Measurements from ENCODE around the gene PRLR. TPM values are rescaled to one million over a fixed set of nuclear protein-coding genes. Genes with fewer than 3 reads are reported as not detected.

The PRLR gene
- total RNA-seq, 1 donor from 2014 or later = 0.93 TPM

- peaks cover 6% of the 10 kb centered on the region for H3K4me1 Mint-ChIP-seq (ENCODE audit: low read depth, unreplicated experiment)
- Histone ChIP-seq H3K27ac (ENCODE audit: low read depth, low read length) (no peak overlapping the region), H3K27me3 (ENCODE audit: insufficient read depth, low read length) (peaks cover 22% of the 10 kb centered on the region), H4K20me1 (ENCODE audit: insufficient read depth, low read length) (no peaks in the 10 kb centered on the region), H3K79me2 (ENCODE audit: insufficient read depth, low read length) (no peaks in the 10 kb centered on the region), H3K9ac (ENCODE audit: low read length) (no peak overlapping the region), H3K4me1 (ENCODE audit: insufficient read depth, low read length) (peaks cover 9% of the 10 kb centered on the region), H3K9me3 (ENCODE audit: insufficient read depth, low read depth, low read length) (no peaks in the 10 kb centered on the region), H3K36me3 (ENCODE audit: insufficient read depth, low read length) (no peaks in the 10 kb centered on the region), H3K4me3 (ENCODE audit: insufficient read depth, low read depth, low read length) (no peak overlapping the region), H3K4me2 (ENCODE audit: low read length) (no peak overlapping the region), H2AFZ (ENCODE audit: low read depth, low read length) (no peak overlapping the region)
- H3K27ac Mint-ChIP-seq (ENCODE audit: unreplicated experiment) = no peak overlapping the region
- FAIRE-seq (no peak), DNase-seq (ENCODE audit: low read depth) (no peak)
- no peak for TF ChIP-seq CTCF (IDR thresholded peaks at IDR 0.05; ENCODE audit: insufficient read depth, low read depth, low read length)
- no peak for TF ChIP-seq EZH2 (IDR thresholded peaks at IDR 0.05; ENCODE audit: insufficient read depth, low read length)
- H3K36me3 Mint-ChIP-seq (ENCODE audit: low read depth, unreplicated experiment) = no peaks in the 10 kb centered on the region
- H3K27me3 Mint-ChIP-seq (ENCODE audit: low read depth, unreplicated experiment) = peaks cover 4% of the 10 kb centered on the region
- no peaks in the 10 kb centered on the region for H3K9me3 Mint-ChIP-seq (ENCODE audit: unreplicated experiment)
- no peak overlapping the region for H3K4me3 Mint-ChIP-seq (ENCODE audit: unreplicated experiment)
These were observed 31.6 kb downstream of the PRLR start for GRCh38 chr5:35198686-35199085.

- Histone ChIP-seq H3K27me3 (ENCODE audit: insufficient read depth, low read length) (peaks cover 21% of the 10 kb centered on the region), H3K27ac (ENCODE audit: low read depth, low read length) (no peak overlapping the region), H4K20me1 (ENCODE audit: insufficient read depth, low read length) (no peaks in the 10 kb centered on the region), H2AFZ (ENCODE audit: low read depth, low read length) (no peak overlapping the region), H3K4me1 (ENCODE audit: insufficient read depth, low read length) (peaks cover 9% of the 10 kb centered on the region), H3K4me2 (ENCODE audit: low read length) (peak overlapping the region; percentile 40), H3K4me3 (ENCODE audit: insufficient read depth, low read depth, low read length) (no peak overlapping the region), H3K36me3 (ENCODE audit: insufficient read depth, low read length) (no peaks in the 10 kb centered on the region), H3K9me3 (ENCODE audit: insufficient read depth, low read depth, low read length) (no peaks in the 10 kb centered on the region), H3K9ac (ENCODE audit: low read length) (no peak overlapping the region), H3K79me2 (ENCODE audit: insufficient read depth, low read length) (no peaks in the 10 kb centered on the region)
- peak; percentile 51 for DNase-seq (ENCODE audit: low read depth)
- no peak for FAIRE-seq
- Mint-ChIP-seq H3K4me1 (ENCODE audit: low read depth, unreplicated experiment) (peaks cover 6% of the 10 kb centered on the region), H3K27ac (ENCODE audit: unreplicated experiment) (no peak overlapping the region), H3K9me3 (ENCODE audit: unreplicated experiment) (no peaks in the 10 kb centered on the region), H3K27me3 (ENCODE audit: low read depth, unreplicated experiment) (peaks cover 8% of the 10 kb centered on the region), H3K36me3 (ENCODE audit: low read depth, unreplicated experiment) (no peaks in the 10 kb centered on the region), H3K4me3 (ENCODE audit: unreplicated experiment) (no peak overlapping the region)
- TF ChIP-seq CTCF (IDR thresholded peaks at IDR 0.05; ENCODE audit: insufficient read depth, low read depth, low read length) (no peak), EZH2 (IDR thresholded peaks at IDR 0.05; ENCODE audit: insufficient read depth, low read length) (no peak)
These were observed 32.2 kb downstream of the PRLR start for GRCh38 chr5:35198075-35198474.

- TF ChIP-seq EZH2 (IDR thresholded peaks at IDR 0.05; ENCODE audit: insufficient read depth, low read length) (no peak), CTCF (IDR thresholded peaks at IDR 0.05; ENCODE audit: insufficient read depth, low read depth, low read length) (no peak)
- no peak for DNase-seq (ENCODE audit: low read depth)
- peaks cover 26% of the 10 kb centered on the region for H3K27me3 ChIP-seq (ENCODE audit: insufficient read depth, low read length)
- H3K4me3 ChIP-seq (ENCODE audit: insufficient read depth, low read depth, low read length) = no peak overlapping the region
- Mint-ChIP-seq H3K4me1 (ENCODE audit: low read depth, unreplicated experiment) (peaks cover 6% of the 10 kb centered on the region), H3K27ac (ENCODE audit: unreplicated experiment) (no peak overlapping the region), H3K9me3 (ENCODE audit: unreplicated experiment) (no peaks in the 10 kb centered on the region), H3K36me3 (ENCODE audit: low read depth, unreplicated experiment) (no peaks in the 10 kb centered on the region), H3K4me3 (ENCODE audit: unreplicated experiment) (no peak overlapping the region), H3K27me3 (ENCODE audit: low read depth, unreplicated experiment) (peaks cover 14% of the 10 kb centered on the region)
- H3K4me1 ChIP-seq (ENCODE audit: insufficient read depth, low read length) = peaks cover 9% of the 10 kb centered on the region
- H3K27ac ChIP-seq (ENCODE audit: low read depth, low read length) = no peak overlapping the region
- H3K9ac ChIP-seq (ENCODE audit: low read length) = no peak overlapping the region
- no peaks in the 10 kb centered on the region for H4K20me1 ChIP-seq (ENCODE audit: insufficient read depth, low read length)
- no peaks in the 10 kb centered on the region for H3K9me3 ChIP-seq (ENCODE audit: insufficient read depth, low read depth, low read length)
- no peak overlapping the region for H2AFZ ChIP-seq (ENCODE audit: low read depth, low read length)
- H3K79me2 ChIP-seq (ENCODE audit: insufficient read depth, low read length) = no peaks in the 10 kb centered on the region
- no peak overlapping the region for H3K4me2 ChIP-seq (ENCODE audit: low read length)
- FAIRE-seq = no peak
- no peaks in the 10 kb centered on the region for H3K36me3 ChIP-seq (ENCODE audit: insufficient read depth, low read length)
These were observed 32.9 kb downstream of the PRLR start for GRCh38 chr5:35197351-35197750.

Data from astrocyte (in vitro differentiated cells and primary cell).